CD14-positive monocyte (primary cell): Measurements from ENCODE around the gene C16orf46. TPM values are rescaled to one million over a fixed set of nuclear protein-coding genes. Genes with fewer than 3 reads are reported as not detected.

ENCODE experiments used
- DNase-seq, 3 donors: peaks; one replicate each; pipeline ENCODE4 v3.0.0-alpha.2; 2011 to 2022
- H2AFZ ChIP-seq: 2 replicates; pipeline ENCODE4 v1.6.0; 2012; ENCODE audit warnings: mild to moderate bottlenecking, low read depth, low read length, inconsistent platforms; ENCODE audit not compliant: insufficient read depth, poor library complexity, severe bottlenecking
- H3K27ac ChIP-seq, 2 donors: 1 replicate in 1 of 2; 2 replicates in 1 of 2; pipeline ENCODE4 v1.5.1; 2012 to 2013; ENCODE audit warnings: low read length in 2 of 2, control low read depth in 1 of 2, inconsistent platforms in 1 of 2, low read depth in 1 of 2, mild to moderate bottlenecking in 1 of 2
- H3K27me3 ChIP-seq, 2 donors: one replicate each; pipeline versions ENCODE4 v1.6.0 to v1.6.1; 2011 to 2013; ENCODE audit warnings: low read length in 2 of 2; ENCODE audit not compliant: control insufficient read depth in 2 of 2, insufficient read depth in 2 of 2
- H3K36me3 ChIP-seq, 2 donors: replicated peaks in 1 of 2; 1 replicate in 1 of 2; 2 replicates in 1 of 2; pipeline versions ENCODE4 v1.5.1 to v1.6.1; 2012 to 2013; ENCODE audit warnings: low read length in 2 of 2, control low read depth in 1 of 2, inconsistent platforms in 1 of 2, mild to moderate bottlenecking in 1 of 2; ENCODE audit not compliant: insufficient read depth in 2 of 2, control insufficient read depth in 1 of 2
- H3K4me1 ChIP-seq, 2 donors: 1 replicate in 1 of 2; 2 replicates in 1 of 2; pipeline versions ENCODE4 v1.5.1 to v1.6.1; 2012 to 2013; ENCODE audit warnings: low read length in 2 of 2, control low read depth in 1 of 2, inconsistent platforms in 1 of 2, mild to moderate bottlenecking in 1 of 2, moderate library complexity in 1 of 2; ENCODE audit not compliant: insufficient read depth in 2 of 2, control insufficient read depth in 1 of 2
- H3K4me2 ChIP-seq: replicated peaks from 2 replicates; pipeline ENCODE3; 2012; ENCODE audit warnings: low read length, moderate library complexity, mild to moderate bottlenecking; ENCODE audit not compliant: poor library complexity, severe bottlenecking; ENCODE audit errors: extremely low read depth
- H3K4me3 ChIP-seq, 3 experiments: fragments of 200-600 bp in 1 of 3; sonication (generic) in 1 of 3; replicated peaks in 1 of 3; 1 replicate in 2 of 3; 2 replicates in 1 of 3; pipeline ENCODE4 v1.5.1; 2011 to 2013; ENCODE audit warnings: low read length in 3 of 3, mild to moderate bottlenecking in 3 of 3, control low read depth in 2 of 3, low read depth in 2 of 3, inconsistent platforms in 1 of 3, moderate library complexity in 1 of 3
- H3K79me2 ChIP-seq: 2 replicates; pipeline ENCODE4 v1.6.0; 2012; ENCODE audit warnings: mild to moderate bottlenecking, control low read depth, inconsistent platforms, low read length, moderate library complexity; ENCODE audit not compliant: insufficient read depth
- H3K9ac ChIP-seq: 2 replicates; pipeline ENCODE4 v1.6.0; 2017; ENCODE audit warnings: low read length, mild to moderate bottlenecking; ENCODE audit not compliant: insufficient read depth, poor library complexity, severe bottlenecking
- H3K9me3 ChIP-seq, 2 donors: replicated peaks in 1 of 2; 1 replicate in 1 of 2; 2 replicates in 1 of 2; pipeline versions ENCODE4 v1.5.1 to v1.6.1; 2012 to 2013; ENCODE audit warnings: low read length in 2 of 2, control low read depth in 1 of 2; ENCODE audit not compliant: control insufficient read depth in 1 of 2, insufficient read depth in 1 of 2
- H4K20me1 ChIP-seq: 2 replicates; pipeline ENCODE4 v1.6.0; 2012; ENCODE audit warnings: mild to moderate bottlenecking, low read length, control low read depth, moderate library complexity; ENCODE audit not compliant: insufficient read depth
- H3K27ac Mint-ChIP-seq, 7 donors: one replicate each; pipeline ENCODE4 v1.8.0; 2020; ENCODE audit warnings: mild to moderate bottlenecking in 7 of 7, mixed read lengths in 7 of 7, moderate library complexity in 6 of 7, inconsistent platforms in 2 of 7
- H3K27me3 Mint-ChIP-seq, 3 donors: one replicate each; pipeline ENCODE4 v1.8.0; 2021 to 2022; ENCODE audit warnings: low read depth in 3 of 3, mild to moderate bottlenecking in 3 of 3, mixed read lengths in 3 of 3, moderate library complexity in 3 of 3, inconsistent platforms in 1 of 3
- H3K36me3 Mint-ChIP-seq, 2 donors: one replicate each; pipeline ENCODE4 v1.8.0; 2020; ENCODE audit warnings: mixed read lengths in 2 of 2, inconsistent platforms in 1 of 2, mild to moderate bottlenecking in 1 of 2
- H3K4me1 Mint-ChIP-seq: one replicate; pipeline ENCODE4 v1.8.0; 2020; ENCODE audit warnings: mild to moderate bottlenecking, mixed read lengths
- H3K4me3 Mint-ChIP-seq, 2 donors: one replicate each; pipeline ENCODE4 v1.8.0; 2020; ENCODE audit warnings: mild to moderate bottlenecking in 2 of 2, mixed read lengths in 2 of 2, moderate library complexity in 1 of 2
- H3K9me3 Mint-ChIP-seq, 7 donors: one replicate each; pipeline ENCODE4 v1.8.0; 2020 to 2022; ENCODE audit warnings: mixed read lengths in 7 of 7, mild to moderate bottlenecking in 6 of 7, moderate library complexity in 6 of 7, inconsistent platforms in 2 of 7
- CTCF ChIP-seq: fragments of 200-600 bp; IDR thresholded peaks from one replicate; pipeline ENCODE4 v1.8.0; 2022; ENCODE audit warnings: antibody characterized with exemption, mild to moderate bottlenecking
- WGBS: methylation state at CpG from one replicate; pipeline ENCODE4 v1.1.5; 2013; ENCODE audit warnings: missing lambda C conversion rate; ENCODE audit not compliant: insufficient coverage; 5-methylcytosine and 5-hydroxymethylcytosine counted together
- intact Hi-C, 2 donors: fragments of 100-400 bp; cut with micrococcal nuclease; formaldehyde crosslinking; loops; one replicate each; pipeline versions ENCODE4 v1.15.0 to v1.15.1; 2023
- polyA plus RNA-seq, 3 donors: library from polyadenylated mRNA; depleted of rRNA in 1 of 3; unstranded in 2 of 3; stranded (reverse) in 1 of 3; fragments of 300-500 nt in 2 of 3; fragments of >200 nt in 1 of 3; fragmentation: Illumina TruSeq in 2 of 3; gene quantifications; 1 replicate in 2 of 3; 2 replicates in 1 of 3; pipeline ENCODE4 v1.2.3, GENCODE V29; 2012 to 2021

The C16orf46 gene
- polyA plus RNA-seq, 3 donors, result 0.37 to 0.42 TPM; not detected in 1

- Histone ChIP-seq H3K27ac (no peak overlapping the region), H3K9ac (no peak overlapping the region), H2AFZ (no peak overlapping the region), H3K4me1 (no peaks in the 10 kb centered on the region), H3K36me3 (no peaks in the 10 kb centered on the region), H3K4me2 (no peak overlapping the region), H3K27me3 (no peaks in the 10 kb centered on the region), H3K4me3 (no peak overlapping the region), H3K9me3 (no peaks in the 10 kb centered on the region), H3K79me2 (no peaks in the 10 kb centered on the region), H4K20me1 (no peaks in the 10 kb centered on the region)
- Mint-ChIP-seq H3K9me3 (peaks cover 0 to 3% (median 0%) of the 10 kb centered on the region in 7 donors), H3K4me1 (peaks cover 7% of the 10 kb centered on the region), H3K4me3 (no peak overlapping the region), H3K27ac (no peak overlapping the region), H3K27me3 (no peaks in the 10 kb centered on the region), H3K36me3 (no peaks in the 10 kb centered on the region)
- no peak for TF ChIP-seq CTCF
- intact Hi-C loops, result no loop called here
- WGBS, result no CpG with 5 or more reads among the region's 1 CpG
- no peak for DNase-seq
Observed at GRCh38 chr16:81067166-81067565, 9.9 kb downstream of the C16orf46 start.

DNA sequence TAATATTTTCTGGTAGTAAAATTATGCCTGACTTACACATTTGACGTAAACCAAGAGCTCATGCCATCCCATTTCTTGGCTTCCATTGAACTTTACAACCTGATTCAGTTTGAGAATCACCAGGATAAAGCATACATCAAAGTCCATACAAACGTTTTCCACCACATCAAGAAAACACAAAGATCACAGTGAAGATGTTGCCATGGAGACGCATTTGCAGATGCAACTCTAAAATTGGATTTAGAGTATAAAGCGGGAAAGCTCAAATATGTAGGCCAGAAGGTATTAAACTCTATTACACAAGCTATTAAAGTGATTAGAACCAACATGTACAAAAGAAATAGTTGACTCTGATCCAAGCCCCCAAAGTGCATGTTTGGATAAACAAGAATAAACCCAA, 10.4 kb downstream of the C16orf46 start:
- Histone ChIP-seq H3K4me2 (no peak overlapping the region), H3K27me3 (no peaks in the 10 kb centered on the region), H4K20me1 (no peaks in the 10 kb centered on the region), H3K79me2 (no peaks in the 10 kb centered on the region), H2AFZ (no peak overlapping the region), H3K9me3 (no peaks in the 10 kb centered on the region), H3K4me1 (no peaks in the 10 kb centered on the region), H3K9ac (no peak overlapping the region), H3K4me3 (no peak overlapping the region), H3K27ac (no peak overlapping the region), H3K36me3 (no peaks in the 10 kb centered on the region)
- Mint-ChIP-seq H3K4me1 (peaks cover 3% of the 10 kb centered on the region), H3K36me3 (no peaks in the 10 kb centered on the region), H3K9me3 (peaks cover 0 to 3% (median 0%) of the 10 kb centered on the region in 7 donors), H3K27ac (no peak overlapping the region), H3K27me3 (no peaks in the 10 kb centered on the region), H3K4me3 (no peak overlapping the region)
- WGBS, result 100% methylated on average over 1 of the region's 4 CpGs
- TF ChIP-seq CTCF, result no peak
- intact Hi-C loops, result no loop called here
- DNase-seq, result no peak
